GM12873 (cell line): Measurements from ENCODE around the gene RNU6-1.

Experiments used
- TF ChIP-seq, protein P1 (sequence below): IDR thresholded peaks from 2 replicates; pipeline ENCODE4 v1.5.1; 2012; ENCODE audit warnings: low read depth, mild to moderate bottlenecking, moderate library complexity, low read length, control low read depth; ENCODE audit not compliant: insufficient read depth; ENCODE audit errors: missing control alignments

RNU6-1 gene

DNA sequence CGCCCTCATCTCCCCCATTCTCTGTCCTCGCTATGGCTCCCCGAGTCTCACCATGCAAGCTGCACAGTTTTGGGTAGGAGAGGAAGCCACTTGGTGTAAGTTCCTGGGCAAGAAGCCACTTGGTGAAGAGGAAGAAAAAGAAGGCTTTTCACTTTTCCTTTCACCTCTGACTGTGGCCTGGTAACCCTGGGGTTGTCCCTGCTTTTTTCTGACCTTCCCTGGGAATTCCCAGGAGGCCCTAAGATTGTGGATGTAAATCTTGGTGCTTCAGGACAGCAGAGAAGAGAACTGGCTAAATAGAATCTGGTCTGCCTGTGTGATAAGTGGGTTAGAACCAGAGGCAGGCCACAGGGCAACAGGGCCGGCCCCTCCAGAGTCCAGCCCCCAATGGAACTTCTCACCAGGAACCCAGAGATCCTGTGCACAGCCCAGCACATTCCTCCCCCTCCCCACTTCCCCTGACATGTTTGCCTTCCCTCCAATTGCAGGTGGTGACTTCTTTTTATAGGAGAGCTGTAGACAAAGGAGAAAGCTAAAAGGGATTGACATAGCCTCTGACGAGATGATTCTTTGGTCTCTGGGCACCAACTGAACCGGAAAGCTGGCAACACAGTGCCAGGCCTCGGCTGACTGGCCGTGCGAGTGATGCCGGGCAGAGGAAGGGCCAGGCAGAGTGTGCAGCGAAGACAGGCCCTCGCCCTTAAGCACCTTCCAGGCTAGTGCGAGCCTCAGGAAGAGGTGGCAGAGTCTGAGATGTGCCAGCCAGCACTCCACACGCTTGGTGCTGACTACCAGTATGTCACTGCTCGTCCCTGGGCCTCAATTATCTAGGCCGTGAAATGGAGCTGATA lies 34.0 kb downstream of the RNU6-1 start:
- TF ChIP-seq, protein P1, sequence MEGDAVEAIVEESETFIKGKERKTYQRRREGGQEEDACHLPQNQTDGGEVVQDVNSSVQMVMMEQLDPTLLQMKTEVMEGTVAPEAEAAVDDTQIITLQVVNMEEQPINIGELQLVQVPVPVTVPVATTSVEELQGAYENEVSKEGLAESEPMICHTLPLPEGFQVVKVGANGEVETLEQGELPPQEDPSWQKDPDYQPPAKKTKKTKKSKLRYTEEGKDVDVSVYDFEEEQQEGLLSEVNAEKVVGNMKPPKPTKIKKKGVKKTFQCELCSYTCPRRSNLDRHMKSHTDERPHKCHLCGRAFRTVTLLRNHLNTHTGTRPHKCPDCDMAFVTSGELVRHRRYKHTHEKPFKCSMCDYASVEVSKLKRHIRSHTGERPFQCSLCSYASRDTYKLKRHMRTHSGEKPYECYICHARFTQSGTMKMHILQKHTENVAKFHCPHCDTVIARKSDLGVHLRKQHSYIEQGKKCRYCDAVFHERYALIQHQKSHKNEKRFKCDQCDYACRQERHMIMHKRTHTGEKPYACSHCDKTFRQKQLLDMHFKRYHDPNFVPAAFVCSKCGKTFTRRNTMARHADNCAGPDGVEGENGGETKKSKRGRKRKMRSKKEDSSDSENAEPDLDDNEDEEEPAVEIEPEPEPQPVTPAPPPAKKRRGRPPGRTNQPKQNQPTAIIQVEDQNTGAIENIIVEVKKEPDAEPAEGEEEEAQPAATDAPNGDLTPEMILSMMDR = no peak

DNA sequence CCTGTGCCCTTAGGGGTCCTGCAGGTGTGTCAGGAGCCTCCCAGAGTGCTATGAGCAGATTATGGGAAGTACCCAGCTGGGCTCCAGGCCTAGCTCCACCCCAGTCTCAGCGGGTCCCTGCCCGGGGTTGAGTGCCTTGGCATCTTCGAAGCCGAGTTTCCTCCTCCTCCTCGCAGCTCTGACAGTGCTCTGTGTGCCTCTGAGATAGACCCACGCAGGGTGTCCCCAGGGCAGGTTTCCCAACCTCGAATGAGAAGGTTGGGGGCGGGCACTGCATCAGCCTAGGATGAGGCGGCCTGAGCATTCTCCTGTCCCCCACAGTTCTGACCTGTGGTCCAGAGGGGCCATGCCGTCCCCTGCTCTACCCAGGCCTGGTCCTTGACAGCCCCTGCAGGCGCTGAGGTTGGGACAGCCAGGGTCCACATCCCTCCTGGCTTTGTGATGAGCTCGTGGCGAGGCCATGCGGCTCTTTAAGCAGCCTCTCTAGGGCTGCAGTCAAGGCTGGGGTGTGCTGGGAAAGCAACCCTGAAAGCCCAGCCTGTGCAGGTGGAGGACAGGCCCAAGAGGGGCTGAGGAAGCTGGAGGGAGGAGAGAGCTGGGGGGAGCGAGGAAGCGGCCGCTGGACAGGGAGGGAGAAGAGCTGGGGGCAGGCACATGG lies 34.7 kb downstream of the RNU6-1 start:
- TF ChIP-seq, protein P1 = no peak

- TF ChIP-seq, protein P1 = no peak
Measured at GRCh38 chr15:67803996-67804843, 35.6 kb downstream of the RNU6-1 start.

- TF ChIP-seq, protein P1 = no peak
Measured at GRCh38 chr15:67803299-67803698, 36.5 kb downstream of the RNU6-1 start.

DNA sequence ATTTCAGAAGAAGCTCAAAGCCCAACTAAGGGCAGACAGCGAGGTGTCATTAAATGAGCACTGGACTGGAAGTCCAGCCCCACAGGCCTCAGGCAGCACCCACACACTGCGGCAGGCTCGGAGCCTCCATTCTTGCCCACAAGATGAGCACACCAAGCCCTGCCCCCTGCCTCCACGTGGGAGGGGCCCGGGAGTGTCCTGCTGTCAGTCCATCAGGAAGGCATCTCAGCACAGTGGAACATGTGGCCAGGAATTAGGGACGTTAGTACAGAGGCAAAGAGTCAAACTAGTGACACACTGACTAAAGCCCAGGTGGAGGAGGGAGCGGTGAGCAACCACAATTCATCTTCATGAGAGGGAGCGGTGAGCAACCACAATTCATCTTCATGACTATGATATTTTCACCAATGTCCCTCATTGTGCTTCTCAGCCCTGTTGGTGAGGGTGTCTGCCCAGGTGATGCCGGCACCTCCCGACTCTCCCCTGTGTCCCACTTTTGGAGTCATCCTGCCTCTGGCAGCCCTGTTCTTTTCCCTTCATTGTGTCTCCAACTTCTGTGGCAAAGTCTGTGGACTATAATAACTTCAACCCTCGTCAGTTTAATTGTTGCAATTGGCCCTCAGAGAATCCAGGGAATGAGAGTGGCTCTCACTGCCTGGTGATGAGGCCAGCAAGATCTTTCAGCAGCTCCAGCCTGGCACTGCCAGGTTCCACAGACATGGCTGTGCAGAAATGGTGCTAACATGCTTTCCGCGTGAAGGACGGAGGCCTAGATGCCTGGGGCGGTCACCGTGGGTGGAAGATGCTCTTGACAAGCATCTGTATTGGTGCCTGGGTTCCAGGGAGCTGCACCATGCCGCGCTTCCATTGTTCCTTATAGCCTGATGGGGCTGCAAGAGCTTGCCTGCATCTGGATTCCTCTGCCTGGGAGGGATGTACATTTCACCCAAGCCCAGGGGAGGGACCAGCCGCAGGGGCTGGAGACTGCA lies 37.6 kb downstream of the RNU6-1 start:
- TF ChIP-seq, protein P1 = no peak

DNA sequence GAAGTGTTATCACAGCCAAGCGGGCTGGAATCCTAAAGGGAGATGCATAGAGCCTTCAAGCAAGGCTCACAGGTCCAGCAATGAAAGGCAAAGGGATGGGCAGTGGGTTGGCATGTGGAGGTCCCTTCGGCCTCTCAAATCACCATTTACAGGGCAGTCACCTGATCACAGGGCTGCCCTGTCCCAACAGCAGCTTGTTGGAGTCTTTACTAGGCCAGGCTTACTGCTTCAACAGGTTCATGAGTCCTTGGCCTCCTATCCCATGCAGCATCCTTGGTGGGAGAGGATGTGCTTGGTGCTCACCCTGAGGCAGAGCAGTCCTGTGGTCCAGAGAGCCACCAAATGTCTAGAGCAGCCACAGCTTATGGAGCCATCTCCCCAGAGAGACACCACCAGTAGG lies 38.7 kb downstream of the RNU6-1 start:
- TF ChIP-seq, protein P1 = no peak
